IPS-18c (cell line): ENCODE results near the gene TBC1D22A.
"Not testable (repeated sequence)": the region's sequence is repeated elsewhere in the genome, so short reads cannot be mapped to it uniquely, and the experiment has no call there.

Source experiments
- H3K4me3 ChIP-seq: 2 replicates; pipeline ENCODE4 v1.7.0; 2013; ENCODE audit warnings: low read depth, mild to moderate bottlenecking, low read length, moderate library complexity; ENCODE audit not compliant: insufficient read depth
- H3K9me3 ChIP-seq: one replicate; pipeline ENCODE4 v1.6.1; 2013; ENCODE audit warnings: mild to moderate bottlenecking, low read length, moderate library complexity; ENCODE audit not compliant: control insufficient read depth, insufficient read depth

TBC1D22A gene

GRCh38 chr22:46812788-46813187 lies 50.3 kb downstream of the TBC1D22A start:
- H3K4me3 ChIP-seq, result no peak overlapping the region
- peaks cover 7% of the 10 kb centered on the region for H3K9me3 ChIP-seq

- no peak overlapping the region for H3K4me3 ChIP-seq
- H3K9me3 ChIP-seq, result peaks cover 6% of the 10 kb centered on the region
These were observed 51.6 kb downstream of the TBC1D22A start for GRCh38 chr22:46813816-46814597.

DNA sequence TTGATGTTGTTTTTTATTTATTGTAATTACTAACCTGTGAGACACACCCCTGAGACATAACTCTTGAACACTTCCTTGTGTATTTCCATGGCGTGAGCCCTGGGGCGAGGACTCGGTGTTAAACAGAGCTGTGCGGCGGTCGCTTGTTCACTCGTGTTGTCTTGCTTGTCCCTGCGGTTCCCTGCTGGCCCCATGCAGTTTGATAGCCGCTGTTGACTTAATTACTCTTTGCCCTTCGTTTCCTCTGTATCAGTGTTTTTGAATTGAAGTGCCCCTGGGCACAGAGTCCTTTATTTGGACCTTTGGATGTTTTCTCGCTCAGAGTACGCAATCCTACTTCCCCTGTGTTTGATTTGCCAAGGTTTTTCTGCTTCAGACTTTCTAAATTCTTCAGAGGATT lies 52.7 kb downstream of the TBC1D22A start:
- H3K9me3 ChIP-seq, result peaks cover 4% of the 10 kb centered on the region
- no peak overlapping the region for H3K4me3 ChIP-seq

- Histone ChIP-seq H3K4me3 (no peak overlapping the region), H3K9me3 (peaks cover 4% of the 10 kb centered on the region)
These were observed 53.1 kb downstream of the TBC1D22A start for GRCh38 chr22:46815559-46815895.

GRCh38 chr22:46815896-46816731 lies 53.7 kb downstream of the TBC1D22A start:
- H3K9me3 ChIP-seq, result peaks cover 4% of the 10 kb centered on the region
- H3K4me3 ChIP-seq, result no peak overlapping the region

DNA sequence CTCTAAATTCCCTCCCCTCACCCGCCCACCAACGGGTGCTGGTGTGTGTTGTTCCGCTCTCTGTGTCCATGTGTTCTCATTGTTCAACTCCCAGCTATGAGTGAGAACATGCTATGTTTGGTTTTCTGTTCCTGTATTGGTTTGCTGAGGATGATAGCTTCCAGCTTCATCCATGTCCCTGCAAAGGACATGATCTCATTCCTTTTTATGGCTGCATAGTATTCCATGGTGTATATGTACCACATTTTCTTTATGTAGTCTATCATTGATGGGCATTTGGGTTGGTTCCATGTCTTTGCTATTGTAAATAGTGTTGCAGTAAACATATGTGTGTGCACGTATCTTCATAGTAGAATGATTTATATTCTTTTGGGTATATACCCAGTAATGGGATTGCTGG lies 54.9 kb downstream of the TBC1D22A start:
- H3K4me3 ChIP-seq, H3K9me3 ChIP-seq: not testable (repeated sequence)

DNA sequence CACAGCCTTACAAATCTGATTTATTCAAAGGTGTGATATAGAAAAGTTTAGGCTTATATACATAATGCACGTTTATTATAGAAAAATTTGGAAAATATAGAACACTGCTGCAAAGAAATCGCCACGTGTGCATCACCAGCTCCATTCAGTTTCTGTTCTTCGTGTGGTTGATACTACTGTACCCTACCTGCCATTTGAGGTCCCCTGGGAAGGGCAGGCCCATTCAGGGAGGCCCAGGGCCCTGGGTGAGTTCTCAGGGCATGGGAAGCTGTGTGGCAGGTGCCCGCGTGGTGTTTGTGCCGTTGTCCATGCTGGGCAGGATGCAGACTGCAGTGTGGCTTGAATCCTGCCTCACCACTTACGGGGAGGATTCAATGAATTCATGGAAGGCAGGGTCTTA lies 60.8 kb downstream of the TBC1D22A start:
- no peak overlapping the region for H3K4me3 ChIP-seq
- H3K9me3 ChIP-seq, result peaks cover 4% of the 10 kb centered on the region

DNA sequence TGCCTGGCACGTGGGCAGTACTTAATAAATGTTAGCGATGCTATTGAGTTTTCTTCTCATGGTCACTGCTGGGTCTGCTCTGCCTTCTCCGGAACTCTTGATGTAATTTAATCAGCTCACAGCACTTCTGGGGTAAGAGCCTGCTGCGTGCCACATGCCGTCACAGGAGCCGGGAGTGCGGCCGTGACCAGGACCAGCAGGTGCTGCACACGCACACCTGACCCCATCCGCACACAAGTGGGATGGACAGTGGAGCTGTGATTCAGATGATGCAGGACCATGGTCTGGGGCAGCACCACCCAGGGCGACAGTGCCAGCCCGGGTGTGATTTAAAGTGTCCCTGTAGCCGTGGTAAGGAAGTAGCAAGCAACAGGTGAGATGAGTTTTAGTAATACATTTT lies 61.2 kb downstream of the TBC1D22A start:
- peaks cover 4% of the 10 kb centered on the region for H3K9me3 ChIP-seq
- H3K4me3 ChIP-seq, result no peak overlapping the region

GRCh38 chr22:46824344-46824909 lies 62.0 kb downstream of the TBC1D22A start:
- no peak overlapping the region for H3K4me3 ChIP-seq

GRCh38 chr22:46824980-46825544 lies 62.6 kb downstream of the TBC1D22A start:
- H3K4me3 ChIP-seq, result no peak overlapping the region

More at GRCh38 chr22:46824344-46824909, 62.0 kb downstream of the TBC1D22A start:
- H3K9me3 ChIP-seq, result peaks cover 4% of the 10 kb centered on the region

GRCh38 chr22:46826438-46827135 lies 64.1 kb downstream of the TBC1D22A start:
- no peak overlapping the region for H3K4me3 ChIP-seq
- peaks cover 4% of the 10 kb centered on the region for H3K9me3 ChIP-seq

More at GRCh38 chr22:46824980-46825544, 62.6 kb downstream of the TBC1D22A start:
- peaks cover 4% of the 10 kb centered on the region for H3K9me3 ChIP-seq

DNA sequence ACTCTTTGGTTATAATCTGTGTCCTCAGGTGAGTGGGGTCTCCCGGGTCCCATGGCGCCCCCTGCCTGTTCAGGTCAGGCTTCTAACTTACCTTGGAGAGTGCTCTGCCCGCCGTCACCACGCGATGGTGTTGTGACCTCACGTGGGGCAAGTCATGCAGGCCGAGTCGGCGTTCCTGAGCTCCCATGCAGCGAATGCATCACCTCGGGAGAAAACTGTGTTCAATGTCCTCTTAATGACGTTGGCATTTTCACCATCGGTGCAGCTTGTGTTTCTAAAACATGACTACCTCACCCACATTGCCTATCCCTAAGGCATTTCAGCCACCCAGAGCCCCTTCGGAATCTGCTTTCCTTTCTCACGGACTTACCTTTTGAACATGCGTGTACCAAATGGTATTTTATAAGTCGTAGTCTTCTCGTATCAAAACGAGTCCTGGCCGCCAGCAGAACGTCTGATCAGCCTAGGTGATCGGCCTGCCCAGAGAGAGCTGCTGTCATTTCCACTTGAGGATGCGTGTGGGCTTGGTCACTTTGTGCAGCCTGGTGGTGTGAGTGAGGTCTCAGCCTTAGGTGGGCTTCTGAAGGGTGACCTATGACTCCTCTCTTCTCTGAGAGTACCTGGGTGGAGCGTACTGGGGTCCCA lies 64.8 kb downstream of the TBC1D22A start:
- H3K9me3 ChIP-seq, result peaks cover 4% of the 10 kb centered on the region
- no peak overlapping the region for H3K4me3 ChIP-seq

GRCh38 chr22:46827781-46828180 lies 65.3 kb downstream of the TBC1D22A start:
- peaks cover 4% of the 10 kb centered on the region for H3K9me3 ChIP-seq
- no peak overlapping the region for H3K4me3 ChIP-seq

GRCh38 chr22:46828323-46828900 lies 66.0 kb downstream of the TBC1D22A start:
- H3K4me3 ChIP-seq, result no peak overlapping the region
- peaks cover 4% of the 10 kb centered on the region for H3K9me3 ChIP-seq

DNA sequence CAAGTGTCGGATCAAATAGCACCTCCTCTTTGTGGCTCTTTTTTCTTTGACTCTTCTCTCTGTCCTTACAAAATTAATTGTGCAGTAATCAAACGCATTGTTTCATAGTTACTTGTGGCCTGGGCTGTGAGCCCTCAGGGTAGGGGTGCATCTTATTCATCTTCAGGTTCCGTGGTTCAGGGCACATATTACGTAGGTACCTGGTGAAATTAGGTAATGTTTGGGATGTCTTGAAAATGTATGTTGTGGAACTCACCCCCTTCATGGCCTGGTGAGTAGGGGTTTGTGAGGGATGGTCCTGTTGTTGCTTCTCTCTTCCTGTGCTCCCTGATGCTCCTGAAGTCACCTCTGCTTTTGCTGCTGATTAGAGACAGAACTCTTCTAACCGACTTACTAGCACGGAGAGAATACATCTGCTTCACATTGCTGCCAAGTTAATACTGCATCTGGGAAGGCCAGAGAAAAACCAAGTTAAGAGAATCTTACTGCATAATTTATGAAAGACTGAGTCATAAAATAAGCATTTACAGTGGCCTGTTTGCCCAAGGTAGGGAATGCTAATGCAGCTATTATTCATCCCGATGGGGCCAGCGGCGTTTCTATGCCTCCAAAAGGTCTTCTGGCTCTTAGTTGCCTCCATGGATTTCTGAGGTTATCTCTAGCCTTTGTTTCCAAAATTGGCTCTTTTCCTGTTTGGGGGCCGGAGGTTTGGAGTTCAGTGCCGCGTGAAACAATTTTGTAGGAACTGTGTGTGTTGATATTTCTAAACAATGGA lies 66.9 kb downstream of the TBC1D22A start:
- peaks cover 4% of the 10 kb centered on the region for H3K9me3 ChIP-seq
- no peak overlapping the region for H3K4me3 ChIP-seq
